RWPE1 (cell line): ENCODE measurements around the gene SMYD3.

ENCODE experiments used
- CTCF ChIA-PET: fragments of 350-600 bp; sonication (Branson Sonifier 250); formaldehyde crosslinking; extraction: SDS; loops from one replicate; lab custom pipeline; 2021; lab: Yijun Ruan, JAX
- POLR2A ChIA-PET: fragments of 400-600 bp; formaldehyde crosslinking; extraction: SDS; loops from one replicate; lab custom pipeline; 2020; ENCODE audit warnings: antibody characterized with exemption; ENCODE audit not compliant: low non-redundant PET; lab: Yijun Ruan, JAX
- DNase-seq: peaks from one replicate; pipeline ENCODE4 v3.0.0; 2012; ENCODE audit warnings: low spot score
- H3K27ac ChIP-seq: fragments of 450-650 bp; 2 replicates; pipeline ENCODE4 v1.5.1; 2017
- TF ChIP-seq, protein P1 (sequence below): fragments of 450-650 bp; conservative IDR thresholded peaks from 2 replicates; pipeline ENCODE4 v1.5.1; 2017; ENCODE audit warnings: low read depth, mild to moderate bottlenecking

Gene SMYD3

DNA sequence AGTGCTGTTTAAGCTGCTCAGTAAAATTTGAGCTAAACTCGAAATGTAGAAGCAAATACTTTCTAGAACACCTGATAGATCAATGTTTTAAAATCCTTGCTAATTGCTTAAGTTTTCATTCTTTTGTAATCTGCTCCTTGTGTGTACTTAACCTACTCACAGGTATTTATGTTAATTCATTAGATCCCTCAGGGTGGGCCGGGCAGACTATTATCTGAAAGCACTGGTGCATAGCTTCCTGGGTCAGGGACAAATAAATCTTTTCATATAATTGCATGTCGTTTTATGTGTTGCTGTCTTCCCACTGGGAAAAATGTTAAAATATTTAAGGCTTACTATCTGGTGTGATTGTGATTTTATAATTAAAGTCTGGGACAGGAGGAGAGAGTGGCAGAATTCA lies 440.5 kb downstream of the SMYD3 start:
- ChIA-PET POLR2A (no interaction called here), CTCF (no interaction called here)
- TF ChIP-seq, protein P1, sequence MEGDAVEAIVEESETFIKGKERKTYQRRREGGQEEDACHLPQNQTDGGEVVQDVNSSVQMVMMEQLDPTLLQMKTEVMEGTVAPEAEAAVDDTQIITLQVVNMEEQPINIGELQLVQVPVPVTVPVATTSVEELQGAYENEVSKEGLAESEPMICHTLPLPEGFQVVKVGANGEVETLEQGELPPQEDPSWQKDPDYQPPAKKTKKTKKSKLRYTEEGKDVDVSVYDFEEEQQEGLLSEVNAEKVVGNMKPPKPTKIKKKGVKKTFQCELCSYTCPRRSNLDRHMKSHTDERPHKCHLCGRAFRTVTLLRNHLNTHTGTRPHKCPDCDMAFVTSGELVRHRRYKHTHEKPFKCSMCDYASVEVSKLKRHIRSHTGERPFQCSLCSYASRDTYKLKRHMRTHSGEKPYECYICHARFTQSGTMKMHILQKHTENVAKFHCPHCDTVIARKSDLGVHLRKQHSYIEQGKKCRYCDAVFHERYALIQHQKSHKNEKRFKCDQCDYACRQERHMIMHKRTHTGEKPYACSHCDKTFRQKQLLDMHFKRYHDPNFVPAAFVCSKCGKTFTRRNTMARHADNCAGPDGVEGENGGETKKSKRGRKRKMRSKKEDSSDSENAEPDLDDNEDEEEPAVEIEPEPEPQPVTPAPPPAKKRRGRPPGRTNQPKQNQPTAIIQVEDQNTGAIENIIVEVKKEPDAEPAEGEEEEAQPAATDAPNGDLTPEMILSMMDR: no peak
- H3K27ac ChIP-seq: no peak overlapping the region
- DNase-seq: no peak

DNA sequence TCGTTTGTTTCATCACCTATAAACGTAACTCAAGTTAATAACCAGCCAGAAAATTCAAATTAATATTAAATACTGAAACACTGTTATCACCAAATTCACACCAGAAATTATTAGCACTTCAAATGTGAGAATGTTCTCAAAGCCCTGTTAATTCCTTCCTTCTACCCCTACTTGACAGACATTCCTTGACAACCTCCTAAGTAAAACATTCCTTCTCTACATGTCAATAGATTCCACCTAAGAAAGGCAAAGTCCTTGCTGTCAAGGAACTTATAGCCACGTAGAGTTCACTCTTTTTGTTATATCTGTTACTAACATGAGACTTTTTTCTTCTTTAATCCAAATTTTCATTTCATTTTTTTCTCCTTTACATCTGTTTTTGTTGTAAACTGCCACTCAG lies 441.5 kb downstream of the SMYD3 start:
- TF ChIP-seq, protein P1: no peak
- no peak for DNase-seq
- H3K27ac ChIP-seq: no peak overlapping the region
- ChIA-PET POLR2A (no interaction called here), CTCF (no interaction called here)

DNA sequence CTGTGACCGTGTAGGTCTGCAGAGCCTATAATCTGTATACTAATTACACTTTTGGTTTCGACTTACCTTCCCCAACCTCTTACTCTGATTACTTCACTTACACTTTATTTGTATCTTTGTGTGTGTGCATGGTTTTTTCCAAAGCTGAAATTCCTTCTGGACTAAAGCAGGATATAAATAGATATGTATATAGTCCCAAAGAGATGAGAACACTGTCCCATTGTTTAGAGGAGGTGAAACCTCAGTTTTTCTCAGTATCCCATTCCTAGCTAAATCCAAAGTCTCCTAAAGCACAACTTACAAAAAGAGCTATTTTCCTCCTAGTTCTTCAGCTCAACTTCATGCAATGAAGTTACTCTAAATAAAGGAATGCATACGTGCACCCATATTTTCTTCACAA lies 442.2 kb downstream of the SMYD3 start:
- CTCF ChIA-PET: interaction anchor here (0.6 kb wide), 1 partner anchor 1043 kb away, joined by 3 read pairs; no protein-coding TSS in a partner anchor
- TF ChIP-seq, protein P1: no peak
- no peak for DNase-seq
- POLR2A ChIA-PET: no interaction called here
- H3K27ac ChIP-seq: no peak overlapping the region

DNA sequence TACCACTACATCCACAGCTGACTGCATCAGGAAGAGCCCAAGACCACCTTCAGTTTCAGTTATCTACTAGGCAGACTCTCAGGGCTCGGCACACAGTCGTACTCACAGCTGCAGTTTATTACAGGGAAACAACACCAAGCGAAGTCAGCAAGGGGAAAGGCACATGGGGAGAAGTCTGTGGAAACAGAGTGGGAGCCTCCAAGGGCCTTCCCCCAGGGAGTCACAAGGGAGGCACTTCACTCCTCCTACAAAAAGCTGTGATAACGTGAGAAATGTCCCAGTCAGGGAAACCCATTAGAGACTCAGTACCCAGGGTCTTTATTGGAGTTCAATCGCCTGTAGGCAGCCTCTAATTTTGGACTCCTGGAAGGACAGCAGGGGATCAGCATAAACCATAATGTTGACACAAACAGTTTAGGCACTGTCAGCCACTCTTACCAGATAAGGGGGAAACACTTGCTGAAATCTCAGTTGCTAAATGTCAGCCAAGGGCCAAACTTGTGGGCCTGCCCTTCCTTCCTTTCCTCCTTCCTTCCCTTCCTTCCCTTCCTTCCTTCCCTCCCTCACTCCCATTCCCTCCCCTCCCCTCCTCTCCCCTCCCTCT lies 444.0 kb downstream of the SMYD3 start:
- CTCF ChIA-PET: no interaction called here
- TF ChIP-seq, protein P1: no peak
- POLR2A ChIA-PET: no interaction called here

DNA sequence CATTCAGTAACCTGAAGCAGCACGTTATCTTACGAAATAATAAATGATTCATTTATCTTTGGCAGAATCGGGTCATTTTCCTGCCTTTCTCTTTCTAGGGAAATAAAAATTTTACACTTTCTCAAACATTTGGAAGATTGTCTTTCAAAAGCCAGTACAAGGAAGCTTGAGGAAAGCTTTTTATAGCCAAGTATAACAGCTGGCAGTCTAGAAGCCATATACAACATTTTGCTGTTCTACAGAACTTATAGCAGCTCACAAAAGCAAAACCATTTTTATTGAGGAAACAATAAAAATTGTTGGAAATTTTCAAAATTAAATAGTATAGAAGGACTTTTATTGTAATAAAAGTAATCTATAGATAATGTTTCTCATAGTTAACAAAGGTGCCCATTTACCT lies 448.6 kb downstream of the SMYD3 start:
- no peak overlapping the region for H3K27ac ChIP-seq
- DNase-seq: no peak
- TF ChIP-seq, protein P1: no peak
- CTCF ChIA-PET: interaction anchor here (0.6 kb wide), 1 partner anchor 256 kb away, joined by 4 read pairs; no protein-coding TSS in a partner anchor
- POLR2A ChIA-PET: no interaction called here

More for the DNA sequence above, 444.0 kb downstream of the SMYD3 start:
- DNase-seq: no peak
- H3K27ac ChIP-seq: no peak overlapping the region

DNA sequence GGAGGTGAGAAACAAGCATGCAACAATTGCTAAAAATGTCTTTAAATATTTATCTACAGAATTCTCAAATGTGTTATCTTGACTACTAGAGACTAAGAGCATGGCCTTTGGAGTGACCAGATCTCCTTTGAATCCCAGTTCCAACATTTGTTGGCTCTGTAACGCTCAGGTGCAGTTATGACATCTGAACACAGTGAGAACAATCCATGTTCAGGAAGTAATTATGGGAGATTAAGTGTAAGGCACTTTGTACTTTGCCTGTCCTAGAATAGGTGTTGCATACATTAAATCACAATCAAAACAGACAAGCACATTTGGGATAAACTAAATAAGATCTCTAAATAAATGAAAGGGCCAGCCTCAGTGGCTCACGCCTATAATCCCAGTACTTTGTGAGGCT lies 454.5 kb downstream of the SMYD3 start:
- no peak overlapping the region for H3K27ac ChIP-seq
- ChIA-PET CTCF (no interaction called here), POLR2A (no interaction called here)
- TF ChIP-seq, protein P1: no peak
- no peak for DNase-seq
